ENCODE results near the gene SYNPO2. TPM values are rescaled to one million over a fixed set of nuclear protein-coding genes. Genes with fewer than 3 reads are reported as not detected.

SYNPO2 gene
- total and polyA plus RNA-seq, 2 of the 13 experiments (the other 11 are each of a cell fraction or from before 2014, with no cell fraction given): not detected

DNA sequence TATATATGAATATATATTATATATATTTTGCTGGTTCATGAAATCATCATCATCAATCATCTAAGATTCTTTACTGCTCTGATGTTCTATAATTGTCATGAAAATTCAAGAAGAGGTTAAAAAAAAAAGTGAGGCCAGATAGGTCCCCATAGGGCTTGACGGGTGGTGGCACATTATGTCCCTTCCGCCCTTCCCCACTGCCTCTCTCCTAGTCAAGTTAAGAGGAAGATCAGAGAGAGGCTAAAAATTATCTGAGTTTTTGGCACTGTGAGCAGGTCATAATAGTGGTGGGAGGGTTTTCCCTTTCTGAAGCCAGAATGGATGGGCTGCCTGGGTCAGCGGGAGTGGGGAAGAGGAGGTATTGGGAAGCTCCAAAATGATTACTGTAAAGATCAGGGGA lies 5.4 kb downstream of the SYNPO2 start:
- no peak overlapping the region for H3K9ac ChIP-seq (ENCODE audit: insufficient read depth, low read depth, low read length)
- H3K36me3 ChIP-seq (replicated peaks in 1 of 2; ENCODE audit: control insufficient read depth in 1 of 2, insufficient read depth in 2 of 2, low read length in 2 of 2): no peaks in the 10 kb centered on the region
- TF ChIP-seq, protein P1, sequence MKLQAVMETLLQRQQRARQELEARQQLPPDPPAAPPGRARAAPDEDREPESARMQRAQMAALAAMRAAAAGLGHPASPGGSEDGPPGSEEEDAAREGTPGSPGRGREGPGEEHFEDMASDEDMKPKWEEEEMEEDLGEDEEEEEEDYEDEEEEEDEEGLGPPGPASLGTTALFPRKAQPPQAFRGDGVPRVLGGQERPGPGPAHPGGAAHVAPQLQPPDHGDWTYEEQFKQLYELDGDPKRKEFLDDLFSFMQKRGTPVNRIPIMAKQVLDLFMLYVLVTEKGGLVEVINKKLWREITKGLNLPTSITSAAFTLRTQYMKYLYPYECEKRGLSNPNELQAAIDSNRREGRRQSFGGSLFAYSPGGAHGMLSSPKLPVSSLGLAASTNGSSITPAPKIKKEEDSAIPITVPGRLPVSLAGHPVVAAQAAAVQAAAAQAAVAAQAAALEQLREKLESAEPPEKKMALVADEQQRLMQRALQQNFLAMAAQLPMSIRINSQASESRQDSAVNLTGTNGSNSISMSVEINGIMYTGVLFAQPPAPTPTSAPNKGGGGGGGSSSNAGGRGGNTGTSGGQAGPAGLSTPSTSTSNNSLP (IDR thresholded peaks at IDR 0.05; ENCODE audit: low read depth, low read length): no peak
- no peak for TF ChIP-seq ZNF143 (CRISPR knock-in tag; IDR thresholded peaks at IDR 0.05)
- no peak for TF ChIP-seq ZBTB3 (CRISPR knock-in tag; IDR thresholded peaks at IDR 0.05; ENCODE audit: borderline replicate concordance, low read depth)
- TF ChIP-seq, protein P2, sequence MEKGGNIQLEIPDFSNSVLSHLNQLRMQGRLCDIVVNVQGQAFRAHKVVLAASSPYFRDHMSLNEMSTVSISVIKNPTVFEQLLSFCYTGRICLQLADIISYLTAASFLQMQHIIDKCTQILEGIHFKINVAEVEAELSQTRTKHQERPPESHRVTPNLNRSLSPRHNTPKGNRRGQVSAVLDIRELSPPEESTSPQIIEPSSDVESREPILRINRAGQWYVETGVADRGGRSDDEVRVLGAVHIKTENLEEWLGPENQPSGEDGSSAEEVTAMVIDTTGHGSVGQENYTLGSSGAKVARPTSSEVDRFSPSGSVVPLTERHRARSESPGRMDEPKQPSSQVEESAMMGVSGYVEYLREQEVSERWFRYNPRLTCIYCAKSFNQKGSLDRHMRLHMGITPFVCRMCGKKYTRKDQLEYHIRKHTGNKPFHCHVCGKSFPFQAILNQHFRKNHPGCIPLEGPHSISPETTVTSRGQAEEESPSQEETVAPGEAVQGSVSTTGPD (CRISPR knock-in tag; IDR thresholded peaks at IDR 0.05): no peak
- no peak for TF ChIP-seq HNRNPH1 (optimal IDR thresholded peaks at IDR 0.05; ENCODE audit: low read depth, low read length)
- TF ChIP-seq KAT8 (CRISPR knock-in tag; IDR thresholded peaks at IDR 0.05): no peak
- no peak for TF ChIP-seq SYNCRIP (IDR thresholded peaks at IDR 0.05; ENCODE audit: insufficient read depth, low read depth, low read length)
- TF ChIP-seq ZFP36 (IDR thresholded peaks at IDR 0.05; ENCODE audit: borderline replicate concordance, low read depth, low read length, partially characterized antibody): no peak
- no peak for TF ChIP-seq ZNF713 (CRISPR knock-in tag; IDR thresholded peaks at IDR 0.05)
- no peak for TF ChIP-seq MED1 (CRISPR knock-in tag; IDR thresholded peaks at IDR 0.05)
- TF ChIP-seq, protein P3, sequence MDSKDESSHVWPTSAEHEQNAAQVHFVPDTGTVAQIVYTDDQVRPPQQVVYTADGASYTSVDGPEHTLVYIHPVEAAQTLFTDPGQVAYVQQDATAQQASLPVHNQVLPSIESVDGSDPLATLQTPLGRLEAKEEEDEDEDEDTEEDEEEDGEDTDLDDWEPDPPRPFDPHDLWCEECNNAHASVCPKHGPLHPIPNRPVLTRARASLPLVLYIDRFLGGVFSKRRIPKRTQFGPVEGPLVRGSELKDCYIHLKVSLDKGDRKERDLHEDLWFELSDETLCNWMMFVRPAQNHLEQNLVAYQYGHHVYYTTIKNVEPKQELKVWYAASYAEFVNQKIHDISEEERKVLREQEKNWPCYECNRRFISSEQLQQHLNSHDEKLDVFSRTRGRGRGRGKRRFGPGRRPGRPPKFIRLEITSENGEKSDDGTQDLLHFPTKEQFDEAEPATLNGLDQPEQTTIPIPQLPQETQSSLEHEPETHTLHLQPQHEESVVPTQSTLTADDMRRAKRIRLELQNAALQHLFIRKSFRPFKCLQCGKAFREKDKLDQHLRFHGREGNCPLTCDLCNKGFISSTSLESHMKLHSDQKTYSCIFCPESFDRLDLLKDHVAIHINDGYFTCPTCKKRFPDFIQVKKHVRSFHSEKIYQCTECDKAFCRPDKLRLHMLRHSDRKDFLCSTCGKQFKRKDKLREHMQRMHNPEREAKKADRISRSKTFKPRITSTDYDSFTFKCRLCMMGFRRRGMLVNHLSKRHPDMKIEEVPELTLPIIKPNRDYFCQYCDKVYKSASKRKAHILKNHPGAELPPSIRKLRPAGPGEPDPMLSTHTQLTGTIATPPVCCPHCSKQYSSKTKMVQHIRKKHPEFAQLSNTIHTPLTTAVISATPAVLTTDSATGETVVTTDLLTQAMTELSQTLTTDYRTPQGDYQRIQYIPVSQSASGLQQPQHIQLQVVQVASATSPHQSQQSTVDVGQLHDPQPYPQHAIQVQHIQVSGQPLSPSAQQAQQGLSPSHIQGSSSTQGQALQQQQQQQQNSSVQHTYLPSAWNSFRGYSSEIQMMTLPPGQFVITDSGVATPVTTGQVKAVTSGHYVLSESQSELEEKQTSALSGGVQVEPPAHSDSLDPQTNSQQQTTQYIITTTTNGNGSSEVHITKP (CRISPR knock-in tag; IDR thresholded peaks at IDR 0.05; ENCODE audit: low read depth): no peak
- TF ChIP-seq TBX2 (CRISPR knock-in tag; IDR thresholded peaks at IDR 0.05; ENCODE audit: borderline replicate concordance): no peak
- no peak for TF ChIP-seq ATF5 (CRISPR knock-in tag; IDR thresholded peaks at IDR 0.05; ENCODE audit: low read depth)
- FAIRE-seq (no peak), DNase-seq (ENCODE audit: low spot score) (no peak), ATAC-seq (no peak)
- no peak overlapping the region for H3K4me3 ChIP-seq (replicated peaks in 1 of 3; ENCODE audit: insufficient read depth in 1 of 3, low read depth in 2 of 3, low read length in 3 of 3)
- peaks cover 3% of the 10 kb centered on the region; the same call in 1 of the 2 replicates for H3K4me1 ChIP-seq (ENCODE audit: insufficient read depth, low read length)
- CTCF ChIA-PET (ENCODE audit: low intra/inter-chr PET ratio, low total read pairs): no interaction called here
- in situ Hi-C loops (cut with HindIII; ENCODE audit: extremely low pct_ligation_motif_present, low pct_unique_long_range_greater_than_20kb): loop anchor here (5.0 kb wide), 1 partner anchor 122 kb away; no protein-coding TSS in a partner anchor
- WGBS (ENCODE audit: low lambda C conversion rate): 18% methylated on average over 3 of the region's 3 CpGs
- no peak overlapping the region for H2AFZ ChIP-seq (ENCODE audit: low read length)
- H3K4me2 ChIP-seq (ENCODE audit: low read depth, low read length): no peak overlapping the region
- H4K20me1 ChIP-seq (ENCODE audit: insufficient read depth, low read length): no peaks in the 10 kb centered on the region
- intact Hi-C loops (cut with micrococcal nuclease; ENCODE audit: unreplicated experiment): no loop called here
- BruUV-seq (replicated peaks): no TSS peak
- H3K9me3 ChIP-seq (ENCODE audit: low read length): no peaks in the 10 kb centered on the region
- no peaks in the 10 kb centered on the region for H3K79me2 ChIP-seq (ENCODE audit: insufficient read depth, low read length)
- peaks cover 2 to 18% of the 10 kb centered on the region in 2 experiments; a peak in 3 of 5 replicates for H3K27me3 ChIP-seq (ENCODE audit: control insufficient read depth in 1 of 2, insufficient read depth in 2 of 2, low read length in 2 of 2)
- no peak overlapping the region for H3K27ac ChIP-seq (ENCODE audit: extremely low read length, insufficient read depth, low read length)
- POLR2A ChIA-PET: no interaction called here

Measured in HepG2 (cell line).